ENCODE measurements around the gene IL31.
"Not testable (repeated sequence)": the region's sequence is repeated elsewhere in the genome, so short reads cannot be mapped to it uniquely, and the experiment has no call there.

The IL31 gene

DNA sequence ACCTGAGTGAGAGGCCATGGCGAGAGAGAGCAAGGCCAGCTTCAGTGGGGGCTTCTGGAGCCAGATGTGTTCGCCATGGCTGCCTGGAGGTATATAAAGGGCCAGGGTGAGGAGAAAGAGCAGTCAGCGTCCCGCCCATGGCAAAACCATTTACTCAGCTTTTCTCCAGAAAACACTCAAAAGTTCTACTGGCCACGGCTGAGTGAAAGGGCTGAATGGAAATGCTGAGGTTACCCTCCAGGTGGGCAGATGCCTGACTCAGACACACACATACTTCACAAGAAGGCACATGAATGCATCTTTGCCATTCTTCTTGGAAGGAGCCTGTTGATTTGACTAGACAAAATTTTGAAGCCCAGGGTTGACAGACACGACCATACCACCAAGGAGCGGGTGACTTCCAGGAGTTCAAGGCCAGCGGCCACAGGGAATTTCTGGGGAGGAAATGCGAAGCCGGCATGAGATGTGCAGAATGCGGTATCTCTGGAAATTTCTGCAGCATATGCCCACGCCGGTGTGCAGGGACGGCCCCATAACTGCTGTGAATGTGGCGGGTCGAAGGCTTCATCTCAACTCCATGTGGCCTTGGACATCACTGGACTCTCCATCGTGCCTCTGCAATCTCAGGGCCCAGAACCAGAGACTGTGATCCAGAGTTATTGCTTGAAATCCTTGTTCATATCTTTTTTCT lies at the start of gene IL31:
TSS of gene IL31 (minus strand) at position 67 of the 691 bp plus-strand sequence. CDS start at position 18, 49 bp downstream.
- no peak for DNase-seq

DNA sequence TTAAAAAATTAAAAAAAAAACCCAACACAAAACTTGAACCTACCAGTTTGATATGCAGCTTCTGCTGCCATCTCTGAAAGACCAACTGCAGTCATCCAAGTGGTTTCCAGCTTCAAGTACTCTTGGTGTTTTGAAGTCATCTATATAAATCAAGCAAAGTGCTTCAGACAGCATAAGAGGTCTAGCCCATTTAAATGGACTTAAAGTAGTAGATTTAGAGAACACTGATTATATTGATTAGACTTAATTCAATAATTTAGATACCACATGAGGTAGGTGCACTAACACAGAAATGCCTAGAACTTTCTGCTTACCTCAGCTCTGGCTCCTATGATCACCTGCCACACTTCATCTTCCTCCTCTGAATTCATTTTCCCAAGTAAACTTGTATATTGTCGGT lies 42.4 kb upstream of the IL31 start:
- no peak for DNase-seq

DNA sequence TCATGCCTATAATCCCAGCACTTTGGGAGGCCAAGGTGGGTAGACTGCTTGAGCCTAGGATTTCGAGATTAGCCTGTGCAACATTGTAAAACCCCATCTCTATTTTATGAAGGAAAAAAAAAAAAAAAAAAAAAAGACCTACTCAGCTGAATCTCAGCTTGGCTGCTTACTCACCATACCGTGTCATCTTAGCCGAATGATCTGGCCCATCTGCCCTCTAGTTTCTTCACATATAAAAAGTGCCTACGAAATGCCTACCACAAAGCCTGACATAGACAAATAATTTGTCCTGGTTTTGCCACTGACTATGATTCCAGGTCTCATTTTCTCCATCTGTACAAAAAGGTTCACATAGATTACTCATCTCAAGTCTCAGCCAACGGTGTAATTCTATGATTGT lies 41.8 kb upstream of the IL31 start:
- DNase-seq: no peak

DNA sequence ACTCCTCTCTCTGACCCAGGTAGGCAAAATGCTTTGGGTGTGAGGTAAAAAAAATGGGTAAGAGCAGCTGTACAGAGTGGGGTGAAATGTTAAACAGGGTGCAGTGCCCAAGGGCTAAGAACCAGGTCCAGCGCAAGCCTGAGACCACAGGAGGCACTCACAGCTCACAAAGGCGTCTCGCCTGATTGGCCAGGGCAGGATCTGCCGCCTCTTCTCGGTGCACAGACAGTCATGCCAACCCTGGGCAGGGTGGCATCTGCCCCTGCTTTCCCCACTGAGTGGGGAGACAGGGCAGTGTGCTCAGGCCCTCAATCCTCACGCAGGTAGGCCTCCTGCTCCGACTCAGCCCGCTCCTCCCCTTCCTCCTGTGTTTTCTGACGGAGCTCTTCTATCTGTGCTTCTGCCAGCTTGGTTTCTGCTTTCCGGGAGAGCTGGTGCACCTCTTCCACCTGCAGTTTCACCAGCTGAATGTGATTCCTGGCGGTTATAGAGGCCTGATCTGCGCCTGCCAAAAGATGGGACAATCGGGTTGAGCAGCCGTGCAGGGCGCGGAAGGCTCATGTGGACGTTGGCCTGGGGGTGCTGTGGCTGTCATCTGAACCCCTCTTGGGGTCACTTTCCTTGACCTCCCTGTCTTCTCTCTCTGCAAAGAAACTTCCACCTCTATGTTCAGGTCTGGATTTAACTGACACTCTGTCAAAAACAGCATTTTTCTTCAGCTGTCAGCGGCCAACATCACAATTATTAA lies 34.2 kb upstream of the IL31 start:
- no peak for DNase-seq

DNA sequence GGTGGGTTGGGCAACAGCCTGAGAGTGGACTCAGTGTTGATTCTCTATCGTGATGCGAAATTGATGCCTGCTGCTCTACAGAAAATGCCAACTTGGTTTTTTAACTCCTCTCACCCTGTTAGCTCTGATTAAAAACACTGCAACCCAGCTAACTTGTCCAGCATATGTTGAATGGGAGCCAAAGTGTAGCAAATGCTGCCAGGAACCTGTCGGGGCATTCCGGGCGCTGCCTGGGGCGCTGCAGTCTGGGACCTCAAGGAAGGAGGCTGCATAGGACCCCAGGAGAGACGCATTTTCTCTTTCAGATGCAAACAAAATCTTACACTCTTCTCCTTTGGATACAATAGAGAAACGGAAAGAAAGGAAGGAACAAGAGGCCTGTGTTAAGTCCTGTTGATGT lies 33.4 kb upstream of the IL31 start:
- no peak for DNase-seq

DNA sequence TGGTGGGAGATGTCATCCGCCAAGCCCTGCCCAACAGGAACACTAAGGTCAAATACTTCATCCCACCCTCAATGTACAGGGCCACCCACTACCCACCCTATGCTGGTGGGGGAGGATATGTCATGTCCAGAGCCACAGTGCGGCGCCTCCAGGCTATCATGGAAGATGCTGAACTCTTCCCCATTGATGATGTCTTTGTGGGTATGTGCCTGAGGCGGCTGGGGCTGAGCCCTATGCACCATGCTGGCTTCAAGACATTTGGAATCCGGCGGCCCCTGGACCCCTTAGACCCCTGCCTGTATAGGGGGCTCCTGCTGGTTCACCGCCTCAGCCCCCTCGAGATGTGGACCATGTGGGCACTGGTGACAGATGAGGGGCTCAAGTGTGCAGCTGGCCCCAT lies 33.0 kb upstream of the IL31 start:
- DNase-seq: no peak

DNA sequence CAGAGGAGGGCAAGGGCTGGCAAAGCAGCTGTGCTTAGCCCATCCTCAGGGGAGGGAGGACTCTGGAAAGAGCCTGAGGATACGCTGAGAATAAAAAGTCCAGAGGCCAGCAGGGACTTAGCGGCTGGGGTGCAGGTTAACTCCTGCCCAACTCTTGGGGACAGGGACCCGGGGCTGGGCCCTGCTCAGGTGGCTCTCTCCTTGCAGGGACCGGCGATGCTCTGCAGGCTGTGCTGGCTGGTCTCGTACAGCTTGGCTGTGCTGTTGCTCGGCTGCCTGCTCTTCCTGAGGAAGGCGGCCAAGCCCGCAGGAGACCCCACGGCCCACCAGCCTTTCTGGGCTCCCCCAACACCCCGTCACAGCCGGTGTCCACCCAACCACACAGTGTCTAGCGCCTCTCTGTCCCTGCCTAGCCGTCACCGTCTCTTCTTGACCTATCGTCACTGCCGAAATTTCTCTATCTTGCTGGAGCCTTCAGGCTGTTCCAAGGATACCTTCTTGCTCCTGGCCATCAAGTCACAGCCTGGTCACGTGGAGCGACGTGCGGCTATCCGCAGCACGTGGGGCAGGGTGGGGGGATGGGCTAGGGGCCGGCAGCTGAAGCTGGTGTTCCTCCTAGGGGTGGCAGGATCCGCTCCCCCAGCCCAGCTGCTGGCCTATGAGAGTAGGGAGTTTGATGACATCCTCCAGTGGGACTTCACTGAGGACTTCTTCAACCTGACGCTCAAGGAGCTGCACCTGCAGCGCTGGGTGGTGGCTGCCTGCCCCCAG lies 32.3 kb upstream of the IL31 start:
- no peak for DNase-seq

DNA sequence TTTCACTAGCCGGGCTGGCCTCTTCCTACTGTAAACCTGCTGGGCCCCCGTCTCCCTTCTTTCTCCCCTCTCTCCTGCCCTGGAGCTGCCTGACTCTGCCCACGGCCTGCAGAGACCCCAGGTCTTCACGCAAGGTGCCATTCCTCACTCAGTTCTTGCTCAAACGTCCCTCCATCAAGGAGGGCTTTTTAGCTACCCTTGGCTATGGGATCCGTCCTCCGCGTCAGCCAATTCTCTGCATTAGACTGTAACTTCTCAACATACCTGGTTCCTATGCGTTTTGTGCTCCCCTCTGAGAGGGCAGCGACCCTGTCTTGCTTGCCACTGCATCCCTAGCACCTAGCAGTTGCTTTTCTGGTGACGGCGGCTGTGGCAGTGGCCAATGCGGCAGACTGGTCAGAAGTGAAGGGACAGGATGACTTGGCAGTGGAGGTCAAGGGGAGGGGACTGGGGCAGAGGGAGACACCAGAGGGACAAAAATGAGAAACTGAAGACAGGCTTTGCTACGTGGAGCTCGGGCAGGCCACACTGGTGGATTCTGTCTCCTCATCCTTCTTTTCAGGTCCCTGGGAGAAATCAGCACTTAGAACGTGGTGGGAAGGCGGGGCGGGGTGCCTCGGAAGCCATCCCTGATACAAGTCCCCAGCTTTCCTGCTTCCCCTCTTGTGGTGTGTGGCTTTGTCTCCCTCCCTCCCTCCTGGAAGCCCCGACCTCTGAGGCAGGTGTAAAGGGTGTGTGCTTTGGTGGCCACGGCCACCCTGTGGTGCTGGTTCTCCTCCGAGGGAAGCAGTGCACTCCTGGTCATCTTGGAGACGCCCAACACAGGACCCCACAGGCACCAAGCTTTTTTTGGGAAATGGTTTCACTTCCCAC lies 31.3 kb upstream of the IL31 start:
- no peak for DNase-seq

DNA sequence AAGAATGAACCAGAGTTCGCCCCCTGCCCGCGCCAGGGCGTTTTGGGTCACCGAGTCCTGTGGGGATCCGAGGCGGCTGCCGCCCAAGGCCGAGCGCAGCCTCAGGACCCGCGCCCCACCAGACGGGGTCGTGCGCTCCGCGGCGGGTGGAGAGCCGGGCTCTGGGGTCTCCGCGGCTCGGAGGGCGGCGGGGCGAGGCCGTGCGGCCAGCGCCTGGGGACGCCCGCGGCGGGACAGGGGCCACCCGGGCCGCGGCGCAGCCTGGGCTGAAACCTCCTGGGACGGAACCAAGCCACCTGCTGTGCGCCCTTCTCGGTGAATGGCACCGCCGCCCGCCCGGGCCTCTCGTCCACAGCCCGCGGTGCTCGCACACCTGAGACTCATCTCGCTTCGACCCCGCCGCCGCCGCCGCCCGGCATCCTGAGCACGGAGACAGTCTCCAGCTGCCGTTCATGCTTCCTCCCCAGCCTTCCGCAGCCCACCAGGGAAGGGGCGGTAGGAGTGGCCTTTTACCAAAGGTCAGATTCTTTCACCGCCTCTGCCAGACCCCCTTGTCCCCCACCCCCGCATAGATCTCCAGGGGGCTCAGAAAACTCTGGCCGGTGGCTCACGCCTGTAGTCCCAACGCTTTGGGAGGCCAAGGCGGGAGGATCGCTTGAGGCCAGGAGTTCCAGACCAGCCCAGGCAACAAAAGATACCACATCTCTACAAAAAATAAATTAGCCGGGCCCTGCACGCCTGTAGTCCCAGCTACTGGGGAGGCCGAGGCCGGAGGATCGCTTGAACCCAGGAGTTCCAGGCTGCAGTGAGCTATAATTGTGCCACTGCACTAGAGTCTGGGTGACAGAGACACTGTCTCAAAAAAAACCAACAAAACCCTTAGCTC lies 30.4 kb upstream of the IL31 start:
- no peak for DNase-seq

DNA sequence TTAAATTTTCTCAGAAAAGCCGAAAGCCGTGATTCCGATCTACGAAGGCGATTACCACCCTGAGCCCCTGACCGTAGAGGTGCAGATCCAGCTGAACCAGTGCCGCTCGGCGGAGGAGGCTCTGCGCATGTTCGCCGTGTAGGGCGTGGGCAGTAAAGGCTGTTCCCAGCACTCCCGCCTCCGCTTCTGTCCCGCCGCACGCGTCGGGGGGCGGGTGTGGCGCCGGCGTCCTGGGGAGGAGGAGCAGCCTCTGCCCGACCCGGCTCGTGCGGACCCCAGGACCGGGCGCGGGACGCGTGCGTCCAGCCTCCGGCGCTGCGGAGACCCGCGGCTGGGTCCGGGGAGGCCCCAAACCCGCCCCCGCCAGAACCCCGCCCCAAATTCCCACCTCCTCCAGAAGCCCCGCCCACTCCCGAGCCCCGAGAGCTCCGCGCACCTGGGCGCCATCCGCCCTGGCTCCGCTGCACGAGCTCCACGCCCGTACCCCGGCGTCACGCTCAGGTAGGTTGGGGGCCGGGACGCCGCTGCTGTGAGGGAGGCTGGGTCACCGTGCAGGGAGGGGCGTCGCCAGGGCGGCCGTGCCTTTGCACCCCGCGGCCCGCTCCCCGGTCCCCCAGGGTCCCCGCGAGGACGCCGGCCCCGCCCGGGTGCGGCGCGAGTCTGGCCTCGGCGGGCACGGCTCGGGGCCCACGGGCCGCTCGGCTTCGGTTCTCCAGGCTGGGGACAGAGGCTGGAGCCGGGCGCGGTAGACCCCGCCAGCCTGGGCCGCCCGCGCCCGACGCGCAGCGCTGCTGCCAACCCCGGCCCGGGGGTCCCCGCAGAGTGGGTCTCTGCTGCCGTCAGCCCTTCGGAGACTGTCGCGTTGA lies 29.5 kb upstream of the IL31 start, which contains the start of gene B3GNT4:
TSS of gene B3GNT4 (plus strand) at position 409 of the 866 bp plus-strand sequence. CDS start 910 bp downstream, outside the sequence.
- peak; percentile 28 for DNase-seq

DNA sequence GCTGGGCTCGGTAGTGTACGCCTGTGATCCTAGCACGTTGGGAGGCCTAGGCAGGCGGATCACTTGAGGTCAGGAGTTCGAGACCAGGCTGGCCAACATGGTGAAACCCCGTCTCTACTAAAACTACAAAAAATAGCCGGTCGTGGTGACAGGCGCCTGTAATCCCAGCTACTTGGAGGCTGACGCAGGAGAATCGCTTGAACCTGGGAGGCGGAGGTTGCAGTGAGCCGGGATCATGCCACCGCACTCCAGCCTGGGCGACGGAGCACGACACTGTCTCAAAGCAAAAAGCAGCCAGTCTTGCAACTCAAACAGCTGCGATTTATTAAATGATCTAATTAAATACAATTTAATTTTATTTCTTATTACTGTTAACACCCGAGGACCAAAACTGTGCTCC lies 28.8 kb upstream of the IL31 start:
- not testable (repeated sequence) for DNase-seq

DNA sequence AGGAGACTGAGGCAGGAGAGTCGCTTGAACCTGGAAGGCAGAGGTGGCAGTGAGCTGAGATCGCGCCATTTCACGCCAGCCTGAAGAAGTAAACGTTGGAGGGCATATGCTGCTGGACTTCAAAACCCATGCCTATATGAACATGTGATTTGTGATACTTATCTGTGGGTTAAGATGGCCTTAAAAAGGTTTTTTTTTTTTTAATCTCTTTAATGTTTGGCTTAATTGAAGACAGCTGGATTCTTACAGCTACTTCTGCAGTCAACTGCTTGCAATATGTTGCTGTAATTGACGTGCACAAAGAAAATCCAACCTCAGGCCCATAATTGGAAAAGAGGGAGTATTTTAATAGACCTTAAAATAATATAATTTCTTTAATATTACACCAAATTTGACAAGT lies 28.0 kb upstream of the IL31 start:
- no peak for DNase-seq

DNA sequence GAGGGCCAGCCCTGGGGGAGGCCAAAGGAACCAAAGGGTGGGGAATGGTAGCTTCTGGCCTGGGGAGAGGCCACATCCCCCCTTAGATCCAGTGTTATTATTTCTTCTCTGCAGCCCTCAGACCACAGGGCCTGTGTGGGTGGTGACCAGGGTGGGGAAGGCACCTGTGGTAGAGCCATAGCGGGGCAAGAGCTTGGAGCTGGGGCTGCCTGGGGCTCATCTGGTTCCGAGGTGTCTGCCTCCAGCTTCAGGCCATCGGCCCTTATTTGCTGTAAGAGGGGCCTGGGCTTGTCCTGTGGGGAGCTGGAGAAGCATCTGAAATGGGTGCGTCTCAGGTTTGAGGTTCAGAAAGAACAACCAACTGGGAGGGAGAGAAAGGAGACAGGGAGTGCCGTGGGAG lies 27.4 kb upstream of the IL31 start:
- DNase-seq: no peak

DNA sequence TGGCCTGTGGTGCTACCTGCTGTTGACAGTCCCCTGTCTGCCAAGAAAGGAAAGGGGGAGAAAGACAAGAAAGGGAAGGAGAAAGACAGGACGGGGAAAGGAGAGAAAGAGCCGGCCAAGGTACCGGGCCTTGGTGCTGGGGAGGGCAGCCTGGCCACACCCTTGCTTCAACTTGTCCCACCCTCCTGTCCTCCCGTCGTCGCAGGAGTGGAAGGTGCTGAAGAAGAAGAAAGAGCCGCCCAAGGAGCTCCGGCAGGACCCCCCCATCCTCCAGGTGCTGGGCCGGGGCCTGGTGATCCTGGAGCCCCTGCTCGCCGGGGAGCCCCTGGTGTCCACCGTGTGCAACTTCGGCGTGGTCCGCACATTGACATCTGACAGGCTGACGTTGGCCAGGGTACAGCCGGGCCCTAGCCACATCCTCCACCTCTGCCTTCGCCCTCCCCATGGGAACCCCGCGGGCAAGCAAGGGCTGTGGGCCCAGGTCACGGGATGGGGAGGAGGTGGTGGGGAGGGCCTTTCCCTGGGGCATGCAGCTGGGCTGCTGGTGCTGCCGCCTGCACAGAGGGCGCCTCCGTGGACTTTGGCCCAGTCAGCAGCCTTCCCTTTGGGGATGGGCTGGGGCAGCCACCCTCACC lies 26.6 kb upstream of the IL31 start:
- no peak for DNase-seq

DNA sequence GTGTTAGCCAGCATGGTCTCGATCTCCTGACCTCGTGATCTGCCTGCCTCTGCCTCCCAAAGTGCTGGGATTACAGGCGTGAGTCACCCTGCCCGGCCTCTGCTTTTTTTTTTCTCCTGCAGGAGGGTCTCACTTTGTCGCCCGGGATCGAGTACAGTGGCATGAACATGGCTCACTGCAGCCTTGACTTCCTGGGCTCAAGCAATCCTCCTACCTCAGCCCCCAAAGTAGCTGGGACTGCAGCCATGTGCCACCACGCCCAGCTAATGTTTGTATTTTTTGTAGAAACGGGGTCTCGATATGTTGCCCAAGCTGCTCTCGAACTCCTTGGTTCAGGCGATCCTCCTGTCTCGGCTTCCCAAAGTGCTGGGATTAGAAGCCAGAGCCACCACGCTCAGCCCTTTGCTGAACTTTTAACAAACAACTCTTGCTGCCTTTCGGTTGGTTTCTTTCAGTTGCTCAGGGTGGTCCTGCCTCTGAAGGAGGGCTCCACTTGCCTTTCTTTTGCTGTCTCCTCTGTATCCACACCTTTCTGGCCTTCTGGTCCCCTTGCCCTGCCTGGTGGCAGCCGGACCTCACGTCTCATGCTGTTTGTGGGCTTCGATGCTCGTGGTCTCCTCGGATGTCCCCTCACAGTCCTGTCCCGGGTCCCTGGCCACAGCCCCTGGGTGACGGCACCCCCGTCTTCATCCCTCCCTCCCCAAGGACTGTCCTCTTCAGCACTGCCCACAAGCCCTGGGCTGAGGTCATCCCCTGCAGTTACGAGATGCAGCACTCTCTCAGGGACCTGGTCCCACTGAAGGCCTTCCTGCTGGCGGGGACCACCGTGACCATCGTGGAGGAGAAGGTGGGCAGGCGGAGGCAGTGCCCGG lies 25.7 kb upstream of the IL31 start:
- DNase-seq: no peak

DNA sequence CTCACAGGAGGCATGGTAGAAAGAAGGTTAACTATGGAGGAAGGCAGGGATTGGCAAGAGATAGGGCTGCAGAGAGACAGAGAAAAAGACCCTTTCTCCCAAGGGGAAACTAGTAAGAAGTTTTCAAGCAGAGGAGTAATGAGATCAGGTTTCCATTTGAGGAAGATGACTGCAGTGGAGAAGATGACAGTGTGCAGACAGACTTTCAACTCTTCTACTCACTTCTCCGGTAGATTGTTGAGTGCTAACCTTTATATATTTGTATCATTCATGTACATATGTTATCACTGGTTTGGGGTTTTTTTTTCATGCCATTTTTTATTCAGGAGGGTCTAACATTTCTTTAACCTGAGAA lies 23.6 kb upstream of the IL31 start:
- no peak for DNase-seq

DNA sequence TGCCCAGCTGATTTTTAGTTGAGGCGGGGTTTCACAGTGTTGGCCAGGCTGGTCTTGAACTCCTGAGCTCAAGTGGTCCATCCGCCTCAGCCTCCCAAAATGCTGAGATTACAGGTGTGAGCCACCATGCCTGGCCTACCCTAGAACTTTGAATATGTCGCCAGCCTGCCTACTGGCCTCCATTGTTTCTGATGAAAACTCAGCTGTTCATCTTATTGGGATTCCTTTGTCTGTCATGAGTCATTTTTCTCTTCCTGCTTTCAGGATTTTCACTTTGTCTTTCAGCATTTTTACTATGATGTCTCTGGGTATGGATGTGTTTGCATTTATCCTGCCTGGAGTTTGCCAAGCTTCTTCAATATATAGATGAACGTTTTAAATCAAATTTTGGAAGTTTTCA lies 21.4 kb upstream of the IL31 start:
- no peak for DNase-seq

DNA sequence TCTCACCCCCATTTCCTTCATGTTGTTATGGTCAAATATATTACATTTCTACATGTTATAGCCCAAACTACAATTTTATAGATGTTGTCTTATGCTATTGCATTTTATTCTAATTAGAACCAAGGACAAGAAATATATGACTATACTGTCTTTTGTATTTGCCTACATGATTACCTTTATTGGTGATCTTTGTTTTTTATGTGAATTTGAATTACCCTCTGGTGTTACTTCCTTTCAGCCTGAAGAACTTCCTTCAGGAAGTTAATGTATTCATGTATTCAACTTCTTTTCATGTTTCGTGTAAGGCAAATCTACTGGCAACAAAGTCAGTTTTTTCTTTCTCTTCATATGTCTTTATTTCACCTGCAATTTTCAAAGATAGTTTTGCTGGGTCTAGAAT lies 20.8 kb upstream of the IL31 start:
- no peak for DNase-seq

DNA sequence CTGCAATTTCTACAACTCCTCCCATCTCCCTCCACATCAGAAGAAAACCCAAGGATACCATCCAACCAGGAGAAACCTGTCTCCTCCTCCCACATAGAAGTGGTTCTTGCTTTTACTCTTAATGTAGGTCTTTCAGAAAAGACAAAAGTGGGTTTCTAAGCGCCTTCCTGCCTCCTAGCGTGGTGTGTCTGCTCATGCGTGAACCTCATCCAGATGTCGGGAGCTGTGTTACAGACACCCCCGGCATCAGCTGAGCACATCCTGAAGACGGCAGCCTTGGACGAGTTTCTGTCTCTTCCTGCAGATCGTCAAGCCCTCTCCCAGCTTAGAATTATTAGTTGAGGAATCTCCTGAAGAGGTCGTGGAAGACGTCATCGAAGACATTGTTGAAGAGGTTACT lies 18.4 kb upstream of the IL31 start:
- DNase-seq: no peak

Data from DMS153 (cell line).